ENCODE data around the gene TUBB3.

DNA sequence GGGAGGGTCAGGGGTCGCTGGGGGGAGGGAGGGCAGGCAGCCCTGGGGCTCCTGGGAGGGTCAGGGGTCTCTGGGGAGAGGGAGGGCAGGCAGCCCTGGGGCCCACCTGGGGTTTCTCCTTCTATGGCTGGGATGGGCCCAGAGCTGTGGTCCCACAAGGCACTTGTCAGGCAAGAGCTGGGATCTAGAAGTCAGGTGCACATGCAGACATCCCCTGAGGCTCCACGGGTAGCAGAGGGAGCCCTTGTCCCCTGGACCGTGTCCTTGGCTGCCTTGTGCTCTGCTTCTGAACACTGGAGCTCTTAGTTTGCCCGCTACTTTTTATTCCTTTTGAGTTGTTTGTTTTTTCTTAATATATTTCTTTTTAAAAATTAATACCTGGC, 1.8 kb downstream of the TUBB3 start:
- TF ChIP-seq BHLHE40 (IDR thresholded peaks at IDR 0.05; ENCODE audit: low read depth, low read length): no peak
- TF ChIP-seq, protein P1, sequence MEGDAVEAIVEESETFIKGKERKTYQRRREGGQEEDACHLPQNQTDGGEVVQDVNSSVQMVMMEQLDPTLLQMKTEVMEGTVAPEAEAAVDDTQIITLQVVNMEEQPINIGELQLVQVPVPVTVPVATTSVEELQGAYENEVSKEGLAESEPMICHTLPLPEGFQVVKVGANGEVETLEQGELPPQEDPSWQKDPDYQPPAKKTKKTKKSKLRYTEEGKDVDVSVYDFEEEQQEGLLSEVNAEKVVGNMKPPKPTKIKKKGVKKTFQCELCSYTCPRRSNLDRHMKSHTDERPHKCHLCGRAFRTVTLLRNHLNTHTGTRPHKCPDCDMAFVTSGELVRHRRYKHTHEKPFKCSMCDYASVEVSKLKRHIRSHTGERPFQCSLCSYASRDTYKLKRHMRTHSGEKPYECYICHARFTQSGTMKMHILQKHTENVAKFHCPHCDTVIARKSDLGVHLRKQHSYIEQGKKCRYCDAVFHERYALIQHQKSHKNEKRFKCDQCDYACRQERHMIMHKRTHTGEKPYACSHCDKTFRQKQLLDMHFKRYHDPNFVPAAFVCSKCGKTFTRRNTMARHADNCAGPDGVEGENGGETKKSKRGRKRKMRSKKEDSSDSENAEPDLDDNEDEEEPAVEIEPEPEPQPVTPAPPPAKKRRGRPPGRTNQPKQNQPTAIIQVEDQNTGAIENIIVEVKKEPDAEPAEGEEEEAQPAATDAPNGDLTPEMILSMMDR (conservative IDR thresholded peaks at IDR 0.05; ENCODE audit: low read depth, low read length): no peak

Data from IMR-90 (cell line).